OCI-LY1 (cell line): ENCODE results near the gene GALNTL6.

Source experiments
- H2AFZ ChIP-seq: fragments of 200-600 bp; sonication (generic), shearing (Covaris generic); 2 replicates; pipeline ENCODE4 v1.6.0; 2014; ENCODE audit warnings: antibody characterized with exemption, mild to moderate bottlenecking, low read length
- H3F3A ChIP-seq: fragments of 200-600 bp; sonication (generic), shearing (Covaris generic); 2 replicates; pipeline ENCODE4 v1.6.0; 2014; ENCODE audit warnings: mild to moderate bottlenecking, antibody characterized with exemption, low read length, moderate library complexity; ENCODE audit not compliant: insufficient read depth
- H3K27ac ChIP-seq: fragments of 200-600 bp; sonication (generic); 2 replicates; pipeline ENCODE4 v1.5.1; 2014; ENCODE audit warnings: low read length, mixed run types, mild to moderate bottlenecking, low read depth; ENCODE audit not compliant: poor library complexity, severe bottlenecking
- H3K27me3 ChIP-seq: fragments of 200-600 bp; sonication (generic); 2 replicates; pipeline ENCODE4 v1.6.0; 2014; ENCODE audit warnings: antibody characterized with exemption, mild to moderate bottlenecking, low read length, moderate library complexity; ENCODE audit not compliant: insufficient read depth
- H3K36me3 ChIP-seq: fragments of 200-600 bp; sonication (generic); 2 replicates; pipeline ENCODE4 v1.6.1; 2014; ENCODE audit warnings: mild to moderate bottlenecking, antibody characterized with exemption, low read length, moderate library complexity, mixed read lengths; ENCODE audit not compliant: insufficient read depth
- H3K4me1 ChIP-seq: fragments of 200-600 bp; sonication (generic); 2 replicates; pipeline ENCODE4 v1.5.1; 2014; ENCODE audit warnings: mild to moderate bottlenecking, low read length, moderate library complexity; ENCODE audit not compliant: insufficient read depth, severe bottlenecking
- H3K4me2 ChIP-seq: fragments of 200-600 bp; sonication (generic), shearing (Covaris generic); 2 replicates; pipeline ENCODE4 v1.6.1; 2014; ENCODE audit warnings: low read length
- H3K4me3 ChIP-seq: fragments of 200-600 bp; sonication (generic); 2 replicates; pipeline ENCODE4 v1.5.1; 2014; ENCODE audit warnings: low read length, low read depth, mild to moderate bottlenecking, mixed read lengths; ENCODE audit not compliant: poor library complexity, severe bottlenecking
- H3K79me2 ChIP-seq: fragments of 200-600 bp; shearing (Covaris generic); 2 replicates; pipeline ENCODE4 v1.6.1; 2016; ENCODE audit warnings: mixed run types, low read length, mixed read lengths; ENCODE audit not compliant: insufficient read depth
- H3K9ac ChIP-seq: fragments of 200-600 bp; sonication (generic), shearing (Covaris generic); 2 replicates; pipeline ENCODE4 v1.6.1; 2014; ENCODE audit warnings: mild to moderate bottlenecking, low read length, mixed read lengths
- H3K9me2 ChIP-seq: fragments of 200-600 bp; sonication (generic), shearing (Covaris generic); 2 replicates; pipeline ENCODE4 v1.6.1; 2014; ENCODE audit warnings: low read depth, mild to moderate bottlenecking, low read length, mixed read lengths
- H3K9me3 ChIP-seq: fragments of 200-600 bp; shearing (Covaris generic); 2 replicates; pipeline ENCODE4 v1.6.1; 2014; ENCODE audit warnings: low read length, mixed read lengths
- H4K20me1 ChIP-seq: fragments of 200-600 bp; sonication (generic), shearing (Covaris generic); 2 replicates; pipeline ENCODE4 v1.6.0; 2016; ENCODE audit warnings: mild to moderate bottlenecking, low read length; ENCODE audit not compliant: insufficient read depth
- CTCF ChIP-seq: fragments of 200-600 bp; sonication (generic), shearing (Covaris generic); IDR thresholded peaks from 2 replicates; pipeline ENCODE4 v1.5.1; 2017; ENCODE audit warnings: mild to moderate bottlenecking, antibody characterized with exemption, low read length, moderate library complexity, mixed read lengths
- EZH2 ChIP-seq: fragments of 200-600 bp; sonication (generic), shearing (Covaris generic); IDR thresholded peaks from 2 replicates; pipeline ENCODE4 v1.8.0; 2017; ENCODE audit warnings: borderline replicate concordance, mixed run types, mild to moderate bottlenecking, antibody characterized with exemption, low read length, moderate library complexity, mixed read lengths

GALNTL6 gene

DNA sequence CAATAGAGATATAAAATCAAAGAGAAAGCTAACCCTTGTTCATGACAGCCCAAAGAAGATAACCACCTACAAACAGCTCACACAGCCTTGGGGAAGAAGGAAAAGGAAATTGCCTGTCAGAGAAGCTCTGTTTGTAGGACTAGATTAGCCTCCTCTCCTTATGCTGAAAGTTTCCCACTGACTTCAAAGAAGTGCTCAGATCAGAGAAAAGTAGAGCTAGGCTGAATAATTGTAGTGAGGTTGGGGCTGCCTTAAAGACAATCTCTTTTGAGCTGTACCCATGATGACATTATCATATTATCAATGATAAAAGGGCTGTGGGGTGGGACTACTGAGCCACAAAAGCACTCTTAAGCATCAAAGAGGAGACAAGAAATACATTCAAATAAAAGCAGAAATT is 1132.4 kb downstream of the GALNTL6 start:
- Histone ChIP-seq H3K27ac (no peak overlapping the region), H3K4me3 (no peak overlapping the region), H3K27me3 (no peaks in the 10 kb centered on the region), H3K36me3 (no peaks in the 10 kb centered on the region), H3K9ac (no peak overlapping the region), H3K4me1 (no peaks in the 10 kb centered on the region), H3K79me2 (no peaks in the 10 kb centered on the region), H3K4me2 (no peak overlapping the region), H4K20me1 (no peaks in the 10 kb centered on the region), H3K9me3 (no peaks in the 10 kb centered on the region), H3F3A (no peaks in the 10 kb centered on the region), H2AFZ (no peak overlapping the region), H3K9me2 (no peaks in the 10 kb centered on the region)
- no peak for TF ChIP-seq CTCF

GRCh38 chr4:172946503-172946902 is 1133.3 kb downstream of the GALNTL6 start:
- H3K36me3 ChIP-seq = no peaks in the 10 kb centered on the region
- H3K9ac ChIP-seq = no peak overlapping the region
- no peaks in the 10 kb centered on the region for H3K9me2 ChIP-seq
- no peaks in the 10 kb centered on the region for H3K27me3 ChIP-seq
- H2AFZ ChIP-seq = no peak overlapping the region
- no peaks in the 10 kb centered on the region for H3K4me1 ChIP-seq
- H3K9me3 ChIP-seq = no peaks in the 10 kb centered on the region
- H4K20me1 ChIP-seq = no peaks in the 10 kb centered on the region
- TF ChIP-seq EZH2 (no peak), CTCF (no peak)
- H3K27ac ChIP-seq = no peak overlapping the region
- no peak overlapping the region for H3K4me2 ChIP-seq
- no peaks in the 10 kb centered on the region for H3K79me2 ChIP-seq
- no peaks in the 10 kb centered on the region for H3F3A ChIP-seq
- H3K4me3 ChIP-seq = no peak overlapping the region

GRCh38 chr4:172947594-172947993 is 1134.4 kb downstream of the GALNTL6 start:
- Histone ChIP-seq H3K9me3 (no peaks in the 10 kb centered on the region), H3K4me2 (no peak overlapping the region), H3K4me3 (no peak overlapping the region), H4K20me1 (no peaks in the 10 kb centered on the region), H3F3A (no peaks in the 10 kb centered on the region), H3K27ac (no peak overlapping the region), H3K79me2 (no peaks in the 10 kb centered on the region), H2AFZ (no peak overlapping the region), H3K27me3 (no peaks in the 10 kb centered on the region), H3K36me3 (no peaks in the 10 kb centered on the region), H3K4me1 (no peaks in the 10 kb centered on the region), H3K9me2 (no peaks in the 10 kb centered on the region), H3K9ac (no peak overlapping the region)
- no peak for TF ChIP-seq EZH2
- no peak for TF ChIP-seq CTCF
